GM23248 (cell line): ENCODE results near the gene MFSD8.

Experiments
- EZH2 ChIP-seq: fragments of 200-600 bp; sonication (generic); IDR thresholded peaks from 2 replicates; pipeline ENCODE4 v1.6.1; 2018; ENCODE audit warnings: antibody characterized with exemption, mild to moderate bottlenecking; ENCODE audit not compliant: insufficient read depth, poor library complexity, severe bottlenecking
- EZH2phosphoT487 ChIP-seq: fragments of 200-600 bp; sonication (generic); IDR thresholded peaks from 2 replicates; pipeline ENCODE4 v1.6.1; 2018; ENCODE audit warnings: antibody characterized with exemption, moderate library complexity, mild to moderate bottlenecking, low read depth; ENCODE audit not compliant: insufficient read depth

DNA sequence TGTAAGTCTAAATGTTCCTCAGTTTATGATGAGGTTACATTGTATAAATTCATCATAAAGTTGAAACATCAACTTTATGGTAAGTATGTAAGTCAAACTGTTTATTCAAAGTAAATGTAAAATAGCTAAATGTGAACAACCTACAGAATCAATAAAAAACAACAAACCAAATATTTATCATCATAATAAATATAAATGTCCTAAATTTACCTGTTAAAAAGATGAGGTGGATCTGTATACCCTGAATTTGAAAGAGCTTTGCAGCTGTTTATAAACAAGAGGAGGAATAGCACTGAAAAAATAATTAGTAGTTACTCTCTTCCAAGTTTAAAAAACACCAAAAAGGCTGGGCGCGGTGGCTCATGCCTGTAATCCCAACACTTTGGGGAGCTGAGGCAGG lies 14.0 kb upstream of the MFSD8 start:
- no peak for TF ChIP-seq EZH2
- no peak for TF ChIP-seq EZH2phosphoT487
